K562 (cell line): ENCODE data around the gene DIPK1A.

Experiments used
- CTCF ChIP-seq, 3 experiments: IDR thresholded peaks in 2 of 3; conservative IDR thresholded peaks in 1 of 3; 2 replicates each; pipeline ENCODE4 v1.5.1; 2011 to 2012; ENCODE audit warnings: low read length in 3 of 3, mild to moderate bottlenecking in 3 of 3, control low read depth in 2 of 3, improper control_type of control experiment in 1 of 3, inconsistent platforms in 1 of 3, low read depth in 1 of 3, mixed read lengths in 1 of 3, moderate library complexity in 1 of 3; ENCODE audit not compliant: insufficient read depth in 2 of 3
- FOSL1 ChIP-seq: fragments of 200-800 bp; sonication (Bioruptor generic); conservative IDR thresholded peaks from 2 replicates; pipeline ENCODE4 v1.6.1; 2016; ENCODE audit warnings: missing genetic modification characterization, missing compliant biosample characterization
- HCFC1 ChIP-seq: IDR thresholded peaks from 2 replicates; pipeline ENCODE4 v1.6.1; 2012; ENCODE audit warnings: low read depth, low read length, improper control_type of control experiment
- HIVEP1 ChIP-seq: fragments of 250-450 bp; sonication (Bioruptor Pico); IDR thresholded peaks from 2 replicates; pipeline ENCODE4 v1.4.0; 2020; ENCODE audit warnings: mild to moderate bottlenecking
- MAZ ChIP-seq, 2 experiments: fragments of 450-650 bp in 1 of 2; sonication (generic) in 1 of 2; formaldehyde crosslinking; IDR thresholded peaks in 1 of 2; conservative IDR thresholded peaks in 1 of 2; 2 replicates each; pipeline versions ENCODE4 v1.4.0 to v1.5.0; 2020; ENCODE audit warnings: mild to moderate bottlenecking in 1 of 2, missing genetic modification reagents in 1 of 2
- NR1H2 ChIP-seq: sonication (generic); formaldehyde crosslinking; IDR thresholded peaks from 2 replicates; pipeline ENCODE4 v1.4.0; 2020; ENCODE audit warnings: mild to moderate bottlenecking, missing genetic modification reagents
- POLR2AphosphoS5 ChIP-seq: IDR thresholded peaks from 2 replicates; pipeline ENCODE4 v1.6.1; 2011; ENCODE audit warnings: mild to moderate bottlenecking, low read depth, low read length, moderate library complexity; ENCODE audit not compliant: control insufficient read depth, insufficient read depth
- USF1 ChIP-seq: sonication (generic); formaldehyde crosslinking; IDR thresholded peaks from 2 replicates; pipeline ENCODE4 v1.9.0; 2022; ENCODE audit warnings: mild to moderate bottlenecking, missing genetic modification reagents
- ZNF644 ChIP-seq: fragments of 200-800 bp; sonication (Bioruptor generic); IDR thresholded peaks from 2 replicates; pipeline ENCODE4 v1.6.1; 2016; ENCODE audit warnings: low read depth, missing genetic modification characterization, missing compliant biosample characterization

GRCh38 chr1:92851729-92852128 is 109.5 kb downstream of the DIPK1A start:
- TF ChIP-seq ZNF644 (tag) = no peak
- TF ChIP-seq CTCF (IDR thresholded peaks at IDR 0.05 in 2 of 3, conservative IDR thresholded peaks at IDR 0.05 in 1 of 3; ENCODE audit: insufficient read depth in 2 of 3, low read depth in 1 of 3, low read length in 3 of 3) = no peak
- TF ChIP-seq NR1H2 (CRISPR knock-in tag) = no peak
- TF ChIP-seq USF1 (CRISPR knock-in tag) = no peak
- TF ChIP-seq MAZ (CRISPR knock-in tag; conservative IDR thresholded peaks at IDR 0.05 in 1 of 2, IDR thresholded peaks at IDR 0.05 in 1 of 2) = no peak
- no peak for TF ChIP-seq HIVEP1 (CRISPR knock-in tag)
- TF ChIP-seq FOSL1 = no peak
- TF ChIP-seq HCFC1 = no peak
- TF ChIP-seq POLR2AphosphoS5 = no peak
